Mesodermal cell (in vitro differentiated cells): Measurements from ENCODE around the gene PARP15.
"Not testable (repeated sequence)": the region's sequence is repeated elsewhere in the genome, so short reads cannot be mapped to it uniquely, and the experiment has no call there.

ENCODE experiments used
- H3K27ac ChIP-seq: 2 replicates; pipeline ENCODE4 v1.7.0; 2013; ENCODE audit warnings: mild to moderate bottlenecking, low read depth, low read length, moderate library complexity; ENCODE audit not compliant: severe bottlenecking
- H3K36me3 ChIP-seq: 2 replicates; pipeline ENCODE4 v1.7.1; 2013; ENCODE audit warnings: mild to moderate bottlenecking, low read length, moderate library complexity; ENCODE audit not compliant: control insufficient read depth, insufficient read depth
- H3K4me1 ChIP-seq: one replicate; pipeline ENCODE4 v1.7.1; 2013; ENCODE audit warnings: mild to moderate bottlenecking, low read length; ENCODE audit not compliant: insufficient read depth, control insufficient read depth, poor library complexity, severe bottlenecking
- H3K4me3 ChIP-seq: 2 replicates; pipeline ENCODE4 v1.7.0; 2013; ENCODE audit warnings: low read length, control low read depth, mild to moderate bottlenecking; ENCODE audit not compliant: insufficient read depth, poor library complexity, severe bottlenecking; ENCODE audit errors: extremely low read depth
- H3K9me3 ChIP-seq: 2 replicates; pipeline ENCODE4 v1.7.1; 2013; ENCODE audit warnings: mild to moderate bottlenecking, low read length, moderate library complexity; ENCODE audit not compliant: control insufficient read depth
- WGBS, 2 experiments: methylation state at CpG; one replicate each; pipeline ENCODE4 v1.1.5; 2013; ENCODE audit warnings: missing lambda C conversion rate in 2 of 2; ENCODE audit not compliant: insufficient coverage in 2 of 2; 5-methylcytosine and 5-hydroxymethylcytosine counted together

The PARP15 gene

DNA sequence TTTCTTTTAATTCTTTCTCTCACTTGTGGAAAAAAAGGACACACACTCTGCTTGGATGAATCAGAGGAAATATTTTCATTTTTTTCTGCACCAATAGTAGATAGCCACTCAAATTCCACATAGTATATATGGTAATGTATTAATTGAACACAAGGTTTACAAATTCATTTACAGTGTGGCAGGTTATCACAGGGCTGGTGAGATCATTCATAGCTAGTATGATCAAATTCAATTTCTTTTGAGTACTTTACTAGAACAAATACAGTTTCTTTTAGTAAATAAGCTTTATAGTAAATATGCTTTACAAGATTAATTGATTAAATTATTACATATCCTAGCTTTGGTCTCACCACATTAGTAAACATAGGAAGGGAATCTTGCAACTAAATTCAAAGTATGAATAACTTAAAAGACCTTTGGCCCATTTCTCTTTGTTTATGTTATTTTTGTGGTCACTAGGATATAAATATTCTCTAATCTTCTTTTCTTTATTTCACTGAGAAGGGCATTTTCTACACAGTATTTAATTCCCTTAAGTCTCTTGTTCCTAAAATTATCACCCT lies 63.1 kb downstream of the PARP15 start:
- no peak overlapping the region for H3K27ac ChIP-seq
- H3K4me1 ChIP-seq = no peaks in the 10 kb centered on the region
- H3K36me3 ChIP-seq = no peaks in the 10 kb centered on the region
- H3K9me3 ChIP-seq = no peaks in the 10 kb centered on the region
- H3K4me3 ChIP-seq = no peak overlapping the region

DNA sequence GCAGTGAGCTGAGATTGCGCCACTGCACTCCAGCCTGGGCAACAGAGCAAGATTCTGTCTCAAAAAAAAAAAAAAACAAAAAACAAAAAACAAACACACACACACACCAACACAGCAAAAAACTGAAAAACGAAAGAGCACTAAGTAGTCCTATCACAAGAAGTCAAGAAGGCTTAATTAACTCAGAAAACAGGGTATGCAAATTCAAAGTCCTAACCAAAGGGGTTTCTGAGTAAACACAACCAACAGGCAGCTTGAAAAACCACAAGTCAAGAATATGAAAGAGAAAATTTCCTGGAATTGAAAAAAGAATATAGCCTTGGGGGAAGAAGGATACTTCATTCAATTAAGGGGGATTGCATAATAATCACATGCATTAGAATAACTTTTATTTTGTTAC lies 65.5 kb downstream of the PARP15 start:
- Histone ChIP-seq H3K9me3 (no peaks in the 10 kb centered on the region), H3K4me1 (no peaks in the 10 kb centered on the region), H3K27ac (no peak overlapping the region), H3K36me3 (no peaks in the 10 kb centered on the region), H3K4me3 (no peak overlapping the region)
- WGBS, 2 experiments = 89% methylated on average over 1 of the region's 2 CpGs; no CpG with 5 or more reads in 1 of the 2 experiments

DNA sequence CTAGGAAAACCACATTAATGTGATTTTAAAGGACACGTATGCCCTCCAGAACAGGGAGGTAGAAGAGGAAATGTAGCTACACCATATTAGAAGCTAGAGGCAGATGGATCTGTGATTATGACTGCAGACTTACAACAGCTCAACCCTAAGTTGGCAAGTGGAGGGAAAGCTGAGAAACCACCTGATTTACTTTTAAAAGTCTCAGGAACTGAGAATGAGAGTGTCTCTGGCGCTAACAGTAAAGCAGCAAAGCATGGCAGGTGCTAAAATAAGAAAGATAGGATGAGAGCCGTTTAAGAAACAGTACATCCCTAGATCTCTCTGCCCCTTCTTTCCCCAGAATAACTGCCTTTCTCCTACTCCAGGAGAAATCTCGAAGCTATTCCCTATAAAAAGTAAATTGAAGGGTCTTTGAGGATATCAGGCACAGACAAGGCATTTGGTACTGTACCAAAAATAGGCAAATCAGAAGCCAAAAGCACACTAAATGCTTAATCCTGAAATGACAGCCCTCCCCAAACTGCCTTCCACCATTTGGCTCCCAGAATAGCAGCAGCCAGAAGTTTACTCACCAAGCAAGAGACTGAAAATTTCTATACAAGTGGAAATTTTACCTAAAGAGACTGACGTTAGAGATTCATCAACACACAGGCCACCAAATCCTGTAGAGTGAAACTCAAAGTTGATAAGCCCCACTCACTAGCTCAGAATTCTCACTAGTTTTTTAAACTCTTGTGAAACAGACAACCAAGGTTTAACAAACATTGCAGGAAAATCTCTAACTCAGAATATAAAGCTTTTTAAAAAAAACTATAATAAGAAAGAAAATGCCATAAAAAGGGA lies 68.9 kb downstream of the PARP15 start:
- H3K9me3 ChIP-seq = peaks cover 4% of the 10 kb centered on the region
- no peak overlapping the region for H3K4me3 ChIP-seq
- WGBS, 2 experiments = 71 to 87% methylated on average over 1 to 4 of the region's 5 CpGs
- no peaks in the 10 kb centered on the region for H3K4me1 ChIP-seq
- no peak overlapping the region for H3K27ac ChIP-seq
- no peaks in the 10 kb centered on the region for H3K36me3 ChIP-seq

DNA sequence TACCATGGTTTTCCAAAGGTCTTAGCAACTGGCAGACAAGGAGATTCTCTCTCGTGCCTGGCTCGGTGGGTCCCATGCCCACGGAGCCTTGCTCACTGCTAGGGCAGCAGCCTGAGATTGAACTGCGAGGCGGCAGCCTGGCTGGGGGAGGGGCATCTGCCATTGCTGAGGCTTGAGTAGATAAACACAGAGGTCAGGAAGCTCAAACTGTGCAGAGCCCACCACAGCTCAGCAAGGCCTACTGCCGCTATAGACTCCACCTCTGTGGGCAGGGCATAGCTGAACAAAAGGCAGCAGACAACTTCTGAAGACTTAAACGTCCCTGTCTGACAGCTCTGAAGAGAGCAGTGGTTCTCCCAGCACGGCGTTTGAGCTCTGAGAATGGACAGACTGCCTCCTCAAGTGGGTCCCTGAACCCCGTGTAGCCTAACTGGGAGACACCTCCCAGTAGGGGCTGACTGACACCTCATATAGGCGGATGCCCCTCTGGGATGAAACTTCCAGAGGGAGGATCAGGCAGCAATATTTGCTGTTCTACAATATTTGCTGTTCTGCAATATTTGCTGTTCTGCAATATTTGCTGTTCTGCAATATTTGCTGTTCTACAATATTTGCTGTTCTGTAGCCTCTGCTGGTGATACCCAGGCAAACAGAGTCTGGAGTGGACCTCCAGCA lies 73.9 kb downstream of the PARP15 start:
- WGBS, 2 experiments = 75 to 83% methylated on average over 8 to 9 of the region's 11 CpGs
- H3K27ac ChIP-seq, H3K36me3 ChIP-seq, H3K9me3 ChIP-seq, H3K4me1 ChIP-seq, H3K4me3 ChIP-seq: not testable (repeated sequence)

DNA sequence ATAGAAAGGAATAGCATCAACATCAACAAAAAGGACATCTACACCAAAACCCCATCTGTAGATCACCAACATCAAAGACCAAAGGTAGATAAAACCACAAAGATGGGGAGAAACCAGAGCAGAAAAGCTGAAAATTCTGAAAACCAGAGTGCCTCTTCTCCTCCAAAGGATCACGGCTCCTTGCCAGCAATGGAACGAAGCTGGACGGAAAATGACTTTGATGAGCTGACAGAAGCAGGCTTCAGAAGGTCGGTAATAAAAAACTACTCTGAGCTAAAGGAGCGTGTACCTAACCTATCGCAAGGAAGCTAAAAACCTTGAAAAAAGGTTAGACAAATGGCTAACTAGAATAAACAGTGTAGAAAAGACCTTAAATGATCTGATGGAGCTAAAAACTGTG lies 74.5 kb downstream of the PARP15 start:
- H3K36me3 ChIP-seq, H3K27ac ChIP-seq, H3K4me1 ChIP-seq, H3K4me3 ChIP-seq, H3K9me3 ChIP-seq: not testable (repeated sequence)
- WGBS, 2 experiments = 77 to 90% methylated on average over 6 of the region's 6 CpGs

DNA sequence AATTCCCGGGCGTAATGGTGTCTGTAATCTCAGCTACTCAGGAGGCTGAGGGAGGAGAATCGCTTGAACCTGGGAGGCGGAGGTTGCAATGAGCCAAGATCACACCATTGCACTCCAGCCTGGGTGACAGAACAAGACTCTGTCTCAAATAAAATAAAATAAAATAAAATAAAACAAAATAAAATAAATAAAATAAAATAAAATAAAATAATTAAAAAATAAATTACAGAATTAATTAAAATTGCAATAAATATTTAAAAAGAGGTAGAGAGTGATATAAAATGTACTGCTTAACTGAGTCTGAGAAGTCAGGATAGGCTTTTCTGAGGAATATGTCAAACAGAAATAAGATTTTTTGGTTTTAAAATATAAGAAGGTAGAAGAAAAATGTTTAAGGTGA lies 80.9 kb downstream of the PARP15 start:
- H3K27ac ChIP-seq, H3K36me3 ChIP-seq, H3K4me3 ChIP-seq, H3K9me3 ChIP-seq, H3K4me1 ChIP-seq: not testable (repeated sequence)
- no CpG with 5 or more reads among the region's 4 CpGs for WGBS, 2 experiments

DNA sequence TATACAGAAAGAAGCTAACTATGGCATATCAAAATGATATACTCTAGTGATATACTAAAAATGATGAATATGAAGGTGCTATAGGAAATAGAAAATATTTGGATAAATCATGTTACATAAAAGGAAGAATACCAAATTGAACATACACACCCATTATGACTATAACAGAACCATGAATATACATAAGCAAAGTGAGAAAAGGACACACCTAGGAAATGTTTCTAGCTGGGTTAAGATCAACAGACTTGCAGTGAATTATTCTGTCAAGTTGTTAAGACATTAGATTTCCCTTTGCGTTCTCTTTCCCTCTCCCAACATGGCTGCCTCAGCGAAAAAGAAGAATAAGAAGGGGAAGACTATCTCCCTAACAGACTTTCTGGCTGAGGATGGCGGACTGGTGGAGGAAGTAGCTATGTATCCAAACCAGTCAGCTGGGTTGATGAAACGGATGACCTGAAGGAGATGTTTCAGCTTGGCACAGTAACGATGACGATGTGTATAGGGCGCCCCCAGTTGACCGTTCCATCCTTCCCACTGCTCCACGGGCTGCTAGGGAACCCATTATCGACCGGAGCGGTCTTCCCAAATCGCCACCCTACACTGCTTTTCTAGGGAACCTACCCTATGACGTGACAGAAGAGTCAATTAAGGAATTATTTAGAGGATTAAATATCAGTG lies 83.0 kb downstream of the PARP15 start:
- 60 to 68% methylated on average over 6 to 7 of the region's 14 CpGs for WGBS, 2 experiments

DNA sequence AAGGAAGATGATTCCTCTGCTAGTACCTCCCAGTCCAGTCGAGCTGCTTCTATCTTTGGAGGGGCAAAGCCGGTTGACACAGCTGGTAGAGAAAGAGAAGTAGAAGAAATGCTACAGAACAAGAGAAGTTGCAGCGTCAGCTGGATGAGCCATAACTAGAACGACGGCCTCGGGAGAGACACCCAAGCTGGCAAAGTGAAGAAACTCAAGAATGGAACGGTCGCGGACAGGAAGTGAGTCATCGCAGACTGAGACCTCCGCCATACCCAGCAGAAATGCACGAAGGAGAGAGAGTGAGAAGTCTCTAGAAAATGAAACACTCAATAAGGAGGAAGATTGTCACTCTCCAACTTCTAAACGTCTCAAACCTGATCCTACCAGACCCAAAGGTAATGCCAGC lies 84.2 kb downstream of the PARP15 start:
- H3K9me3 ChIP-seq = no peaks in the 10 kb centered on the region
- WGBS, 2 experiments = 93 to 94% methylated on average over 9 to 13 of the region's 13 CpGs
- no peak overlapping the region for H3K27ac ChIP-seq
- no peaks in the 10 kb centered on the region for H3K4me1 ChIP-seq
- H3K4me3 ChIP-seq = no peak overlapping the region
- H3K36me3 ChIP-seq = no peaks in the 10 kb centered on the region

More for the DNA sequence above, 83.0 kb downstream of the PARP15 start:
- Histone ChIP-seq H3K27ac (no peak overlapping the region), H3K36me3 (no peaks in the 10 kb centered on the region), H3K9me3 (no peaks in the 10 kb centered on the region), H3K4me3 (no peak overlapping the region), H3K4me1 (no peaks in the 10 kb centered on the region)

DNA sequence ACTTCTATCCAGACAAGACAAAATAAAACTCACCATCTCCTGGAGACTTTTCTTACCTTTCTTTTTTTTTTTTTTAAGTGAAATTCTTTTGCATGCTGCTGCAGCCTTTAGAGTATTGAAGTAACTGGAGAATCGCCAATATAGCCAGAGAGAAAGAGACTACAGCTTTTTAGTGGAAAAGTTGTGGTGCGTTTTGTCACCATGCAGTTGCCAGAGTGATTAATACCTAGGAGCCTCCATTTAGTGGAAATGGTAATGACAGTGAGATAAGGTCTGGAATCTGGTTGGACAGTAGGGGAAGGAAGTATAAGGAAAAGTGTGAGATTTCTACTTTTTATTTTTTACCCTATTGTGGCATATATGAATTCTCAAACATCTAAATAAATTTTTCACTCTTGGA lies 85.1 kb downstream of the PARP15 start:
- WGBS, 2 experiments = 83 to 90% methylated on average over 2 of the region's 2 CpGs

DNA sequence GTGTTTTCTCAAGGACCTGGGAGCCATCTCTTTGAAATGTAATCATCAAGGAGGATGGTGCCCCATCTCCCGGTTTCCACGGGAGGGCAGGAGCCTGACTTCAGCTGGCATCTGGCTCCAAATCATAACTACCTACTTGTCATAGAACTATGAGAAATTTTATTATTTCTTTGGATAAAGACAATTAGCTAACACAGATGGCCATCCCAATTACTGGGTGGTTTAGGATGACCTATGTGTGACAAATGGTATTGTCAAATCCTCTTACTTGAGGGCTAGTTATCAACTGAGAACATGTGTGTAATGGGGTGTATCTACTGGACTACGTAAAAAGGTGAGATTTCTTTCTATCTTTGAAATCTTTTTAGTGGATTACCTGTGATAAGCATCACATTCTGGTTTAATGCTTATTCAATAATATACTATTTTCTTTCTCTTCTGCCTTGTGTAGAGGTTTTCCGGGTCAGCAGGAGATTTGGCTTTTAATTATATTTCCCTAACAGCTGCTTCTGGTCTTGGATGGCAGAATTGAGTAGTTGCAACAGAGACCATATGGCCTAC lies 87.9 kb downstream of the PARP15 start:
- WGBS, 2 experiments = no CpG with 5 or more reads among the region's 4 CpGs
- Histone ChIP-seq H3K4me3 (no peak overlapping the region), H3K27ac (no peak overlapping the region), H3K4me1 (no peaks in the 10 kb centered on the region), H3K36me3 (no peaks in the 10 kb centered on the region), H3K9me3 (no peaks in the 10 kb centered on the region)

More for the DNA sequence above, 85.1 kb downstream of the PARP15 start:
- Histone ChIP-seq H3K27ac (no peak overlapping the region), H3K9me3 (no peaks in the 10 kb centered on the region), H3K4me3 (no peak overlapping the region), H3K36me3 (no peaks in the 10 kb centered on the region), H3K4me1 (no peaks in the 10 kb centered on the region)
